ENCODE measurements around the gene DEDD2. TPM values are rescaled to one million over a fixed set of nuclear protein-coding genes. Genes with fewer than 3 reads are reported as not detected.

DEDD2 gene
- total RNA-seq, 1 experiment from 2014 or later: 34.4 TPM

DNA sequence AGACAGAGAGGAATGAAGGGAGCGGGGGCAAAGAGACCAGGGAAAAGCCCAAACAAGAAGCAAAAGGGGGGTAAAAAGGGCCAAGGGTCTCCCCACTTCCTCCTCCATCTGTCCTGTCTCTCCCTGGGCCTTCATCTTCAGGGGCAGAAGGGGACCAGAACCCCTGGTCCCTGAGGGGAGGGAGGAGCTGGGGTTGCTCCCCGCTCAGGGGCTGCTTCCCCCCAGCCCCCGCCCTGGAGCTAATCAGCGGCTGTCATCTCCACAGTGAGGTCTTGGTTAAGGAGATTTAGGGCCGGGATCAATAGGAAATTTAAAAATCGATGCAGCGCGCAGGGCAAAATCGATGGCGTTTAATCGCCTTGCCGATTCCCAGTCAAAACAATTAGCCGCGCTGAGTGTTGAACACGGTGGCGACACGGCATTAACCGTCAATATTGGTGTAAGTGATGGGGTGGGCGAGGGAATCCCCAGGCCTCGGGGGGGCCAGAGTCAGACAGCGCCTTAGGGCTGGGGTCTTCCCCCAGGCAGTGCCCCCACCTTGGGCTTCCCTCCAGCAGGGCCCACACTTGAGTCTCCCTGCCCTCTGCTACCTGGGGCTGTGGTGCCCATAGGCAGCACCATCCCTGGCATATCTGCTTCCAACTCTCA, 55.7 kb downstream of the DEDD2 start:
- Histone ChIP-seq H3K9me3 (ENCODE audit: low read length) (no peaks in the 10 kb centered on the region), H3K4me2 (ENCODE audit: low read length) (no peak overlapping the region), H3K4me3 (ENCODE audit: low read length) (no peak overlapping the region), H4K20me1 (ENCODE audit: low read length) (no peaks in the 10 kb centered on the region), H3K27ac (ENCODE audit: low read length) (no peak overlapping the region), H3K79me2 (ENCODE audit: low read length) (no peaks in the 10 kb centered on the region), H3K36me3 (ENCODE audit: low read depth, low read length) (no peaks in the 10 kb centered on the region), H2AFZ (ENCODE audit: low read length) (no peak overlapping the region), H3F3A (ENCODE audit: low read length, unreplicated experiment) (no peaks in the 10 kb centered on the region), H3K4me1 (ENCODE audit: insufficient read depth, low read length) (0 out of 2 replicates have a peak, but pooled peaks cover 9% of the 10 kb centered on the region), H3K9me2 (replicated peaks; ENCODE audit: low read length) (no peaks in the 10 kb centered on the region), H3K9ac (ENCODE audit: low read length) (no peak overlapping the region), H3K27me3 (ENCODE audit: low read length) (no peaks in the 10 kb centered on the region)
- CTCF ChIA-PET: no interaction called here
- BruUV-seq (replicated peaks): no TSS peak
- no peak for DNase-seq
- no peak for ATAC-seq
- TF ChIP-seq EZH2 (IDR thresholded peaks at IDR 0.05; ENCODE audit: low read length, unreplicated experiment) (no peak), EZH2phosphoT487 (IDR thresholded peaks at IDR 0.05; ENCODE audit: borderline replicate concordance, low read length) (no peak), CTCF (conservative IDR thresholded peaks at IDR 0.05; ENCODE audit: low read depth, low read length) (no peak)
- intact Hi-C loops (cut with micrococcal nuclease): no loop called here
- POLR2A ChIA-PET (ENCODE audit: unreplicated experiment): no interaction called here

GRCh38 chr19:42159942-42160341, 57.5 kb downstream of the DEDD2 start:
- no peaks in the 10 kb centered on the region for H3K9me3 ChIP-seq (ENCODE audit: low read length)
- H3K4me1 ChIP-seq (ENCODE audit: insufficient read depth, low read length): no peaks in the 10 kb centered on the region
- intact Hi-C loops (cut with micrococcal nuclease): no loop called here
- ATAC-seq: no peak
- no peak overlapping the region for H3K9ac ChIP-seq (ENCODE audit: low read length)
- H3K4me3 ChIP-seq (ENCODE audit: low read length): no peak overlapping the region
- H3K36me3 ChIP-seq (ENCODE audit: low read depth, low read length): no peaks in the 10 kb centered on the region
- TF ChIP-seq EZH2phosphoT487 (IDR thresholded peaks at IDR 0.05; ENCODE audit: borderline replicate concordance, low read length) (no peak), CTCF (conservative IDR thresholded peaks at IDR 0.05; ENCODE audit: low read depth, low read length) (no peak), EZH2 (IDR thresholded peaks at IDR 0.05; ENCODE audit: low read length, unreplicated experiment) (no peak)
- no peak for DNase-seq
- H3K79me2 ChIP-seq (ENCODE audit: low read length): no peaks in the 10 kb centered on the region
- CTCF ChIA-PET: no interaction called here
- H3F3A ChIP-seq (ENCODE audit: low read length, unreplicated experiment): no peaks in the 10 kb centered on the region
- no peaks in the 10 kb centered on the region for H3K9me2 ChIP-seq (replicated peaks; ENCODE audit: low read length)
- H3K27me3 ChIP-seq (ENCODE audit: low read length): no peaks in the 10 kb centered on the region
- H2AFZ ChIP-seq (ENCODE audit: low read length): no peak overlapping the region
- POLR2A ChIA-PET (ENCODE audit: unreplicated experiment): no interaction called here
- no TSS peak for BruUV-seq (replicated peaks)
- H3K4me2 ChIP-seq (ENCODE audit: low read length): no peak overlapping the region
- no peaks in the 10 kb centered on the region for H4K20me1 ChIP-seq (ENCODE audit: low read length)
- no peak overlapping the region for H3K27ac ChIP-seq (ENCODE audit: low read length)

DNA sequence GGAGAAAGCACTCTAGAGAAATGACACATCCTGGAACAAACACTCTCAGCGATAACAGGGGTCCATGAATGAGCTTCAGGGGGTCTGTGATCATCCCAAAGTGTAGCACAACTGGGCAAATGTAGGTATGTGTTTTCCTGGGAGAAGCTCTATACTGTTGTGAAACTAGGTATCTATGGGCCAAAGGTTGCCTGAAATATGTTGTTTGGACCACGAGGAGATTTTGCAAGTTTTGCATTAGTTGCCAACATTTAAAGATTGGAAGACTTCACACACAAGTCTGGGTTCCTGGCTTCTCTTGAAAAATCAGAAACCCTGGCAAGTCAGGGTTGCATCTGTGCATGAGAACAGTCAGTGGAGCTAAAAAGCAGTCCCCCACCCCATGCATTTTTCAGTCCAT, 58.6 kb downstream of the DEDD2 start:
- H3K27me3 ChIP-seq (ENCODE audit: low read length): no peaks in the 10 kb centered on the region
- no peaks in the 10 kb centered on the region for H3K9me2 ChIP-seq (replicated peaks; ENCODE audit: low read length)
- no peak overlapping the region for H3K9ac ChIP-seq (ENCODE audit: low read length)
- no peaks in the 10 kb centered on the region for H3K36me3 ChIP-seq (ENCODE audit: low read depth, low read length)
- H4K20me1 ChIP-seq (ENCODE audit: low read length): no peaks in the 10 kb centered on the region
- no TSS peak for BruUV-seq (replicated peaks)
- no peak for DNase-seq
- H3F3A ChIP-seq (ENCODE audit: low read length, unreplicated experiment): no peaks in the 10 kb centered on the region
- H3K27ac ChIP-seq (ENCODE audit: low read length): no peak overlapping the region
- H3K4me3 ChIP-seq (ENCODE audit: low read length): no peak overlapping the region
- no peak overlapping the region for H2AFZ ChIP-seq (ENCODE audit: low read length)
- H3K79me2 ChIP-seq (ENCODE audit: low read length): no peaks in the 10 kb centered on the region
- no peaks in the 10 kb centered on the region for H3K4me1 ChIP-seq (ENCODE audit: insufficient read depth, low read length)
- TF ChIP-seq EZH2phosphoT487 (IDR thresholded peaks at IDR 0.05; ENCODE audit: borderline replicate concordance, low read length): no peak
- no peak for TF ChIP-seq CTCF (conservative IDR thresholded peaks at IDR 0.05; ENCODE audit: low read depth, low read length)
- no peak for TF ChIP-seq EZH2 (IDR thresholded peaks at IDR 0.05; ENCODE audit: low read length, unreplicated experiment)
- CTCF ChIA-PET: no interaction called here
- intact Hi-C loops (cut with micrococcal nuclease): no loop called here
- no peak for ATAC-seq
- no peaks in the 10 kb centered on the region for H3K9me3 ChIP-seq (ENCODE audit: low read length)
- no peak overlapping the region for H3K4me2 ChIP-seq (ENCODE audit: low read length)
- POLR2A ChIA-PET (ENCODE audit: unreplicated experiment): no interaction called here
